Raji (cell line): ENCODE results near the gene MPRIP.

Experiments used
- POLR2A ChIP-seq: IDR thresholded peaks from 2 replicates; pipeline ENCODE4 v1.6.1; 2011; ENCODE audit warnings: low read depth, low read length, control low read depth; ENCODE audit not compliant: insufficient read depth

MPRIP gene

GRCh38 chr17:17060001-17060922 is 18.0 kb downstream of the MPRIP start:
- TF ChIP-seq POLR2A = no peak

GRCh38 chr17:17060930-17061329 is 18.7 kb downstream of the MPRIP start:
- no peak for TF ChIP-seq POLR2A

- TF ChIP-seq POLR2A = no peak
Measured at GRCh38 chr17:17061516-17061915, 19.3 kb downstream of the MPRIP start.

- TF ChIP-seq POLR2A = no peak
Measured at GRCh38 chr17:17062356-17062755, 20.1 kb downstream of the MPRIP start.

GRCh38 chr17:17062866-17063265 is 20.6 kb downstream of the MPRIP start:
- no peak for TF ChIP-seq POLR2A

GRCh38 chr17:17063546-17064122 is 21.4 kb downstream of the MPRIP start:
- TF ChIP-seq POLR2A = no peak

- no peak for TF ChIP-seq POLR2A
Measured at GRCh38 chr17:17064322-17064721, 22.1 kb downstream of the MPRIP start.

GRCh38 chr17:17066021-17066420 is 23.8 kb downstream of the MPRIP start:
- no peak for TF ChIP-seq POLR2A

GRCh38 chr17:17067257-17067656 is 25.0 kb downstream of the MPRIP start:
- TF ChIP-seq POLR2A = no peak

- TF ChIP-seq POLR2A = no peak
Measured at GRCh38 chr17:17069849-17070248, 27.6 kb downstream of the MPRIP start.

- no peak for TF ChIP-seq POLR2A
Measured at GRCh38 chr17:17070931-17071330, 28.7 kb downstream of the MPRIP start.

- TF ChIP-seq POLR2A = no peak
Measured at GRCh38 chr17:17071531-17072360, 29.5 kb downstream of the MPRIP start.

- no peak for TF ChIP-seq POLR2A
Measured at GRCh38 chr17:17072546-17072945, 30.3 kb downstream of the MPRIP start.

GRCh38 chr17:17073030-17073564 is 30.8 kb downstream of the MPRIP start:
- no peak for TF ChIP-seq POLR2A
